Hepatocyte (in vitro differentiated cells): ENCODE data around the gene ZNF154.

Experiments used
- EZH2phosphoT487 ChIP-seq: fragments of 200-600 bp; sonication (generic); IDR thresholded peaks from one replicate; pipeline ENCODE4 v1.6.1; 2018; ENCODE audit warnings: antibody characterized with exemption, mild to moderate bottlenecking, low read depth, moderate library complexity; ENCODE audit not compliant: unreplicated experiment, severe bottlenecking
- TF ChIP-seq, protein P1 (sequence below): fragments of 200-600 bp; sonication (generic); IDR thresholded peaks from 2 replicates; pipeline ENCODE4 v1.5.1; 2016; ENCODE audit warnings: antibody characterized with exemption, mild to moderate bottlenecking; ENCODE audit not compliant: poor library complexity

- TF ChIP-seq, protein P1, sequence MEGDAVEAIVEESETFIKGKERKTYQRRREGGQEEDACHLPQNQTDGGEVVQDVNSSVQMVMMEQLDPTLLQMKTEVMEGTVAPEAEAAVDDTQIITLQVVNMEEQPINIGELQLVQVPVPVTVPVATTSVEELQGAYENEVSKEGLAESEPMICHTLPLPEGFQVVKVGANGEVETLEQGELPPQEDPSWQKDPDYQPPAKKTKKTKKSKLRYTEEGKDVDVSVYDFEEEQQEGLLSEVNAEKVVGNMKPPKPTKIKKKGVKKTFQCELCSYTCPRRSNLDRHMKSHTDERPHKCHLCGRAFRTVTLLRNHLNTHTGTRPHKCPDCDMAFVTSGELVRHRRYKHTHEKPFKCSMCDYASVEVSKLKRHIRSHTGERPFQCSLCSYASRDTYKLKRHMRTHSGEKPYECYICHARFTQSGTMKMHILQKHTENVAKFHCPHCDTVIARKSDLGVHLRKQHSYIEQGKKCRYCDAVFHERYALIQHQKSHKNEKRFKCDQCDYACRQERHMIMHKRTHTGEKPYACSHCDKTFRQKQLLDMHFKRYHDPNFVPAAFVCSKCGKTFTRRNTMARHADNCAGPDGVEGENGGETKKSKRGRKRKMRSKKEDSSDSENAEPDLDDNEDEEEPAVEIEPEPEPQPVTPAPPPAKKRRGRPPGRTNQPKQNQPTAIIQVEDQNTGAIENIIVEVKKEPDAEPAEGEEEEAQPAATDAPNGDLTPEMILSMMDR, result no peak
- TF ChIP-seq EZH2phosphoT487, result no peak
These were observed 33.1 kb downstream of the ZNF154 start for GRCh38 chr19:57675881-57676280.
